Suprapubic skin (tissue), 4 donors: Measurements from ENCODE around the gene AGR2. TPM values are rescaled to one million over a fixed set of nuclear protein-coding genes. Genes with fewer than 3 reads are reported as not detected.

Source experiments
- DNase-seq, 2 donors: peaks; one replicate each; pipeline ENCODE4 v3.0.0-alpha.2; 2019; ENCODE audit warnings: low spot score in 2 of 2
- H3K27ac ChIP-seq: fragments of 200-600 bp; sonication (generic); one replicate; pipeline ENCODE4 v1.5.1; 2019
- H3K27me3 ChIP-seq: fragments of 200-600 bp; sonication (generic); one replicate; pipeline ENCODE4 v1.5.1; 2019
- H3K36me3 ChIP-seq: fragments of 200-600 bp; sonication (generic); one replicate; pipeline ENCODE4 v1.5.1; 2019
- H3K4me1 ChIP-seq: fragments of 200-600 bp; sonication (generic); one replicate; pipeline ENCODE4 v1.5.1; 2019
- H3K4me3 ChIP-seq: fragments of 200-600 bp; sonication (generic); one replicate; pipeline ENCODE4 v1.5.1; 2019; ENCODE audit warnings: mild to moderate bottlenecking
- H3K9me3 ChIP-seq: fragments of 200-600 bp; sonication (generic); one replicate; pipeline ENCODE4 v1.5.1; 2019
- EP300 ChIP-seq: sonication (generic); formaldehyde crosslinking; IDR thresholded peaks from one replicate; pipeline ENCODE4 v1.6.1; 2017; ENCODE audit warnings: antibody characterized with exemption
- POLR2A ChIP-seq, 2 donors: fragments of 450-650 bp; IDR thresholded peaks; one replicate each; pipeline ENCODE4 v1.6.1; 2017; ENCODE audit warnings: antibody characterized with exemption in 2 of 2, mild to moderate bottlenecking in 2 of 2, moderate library complexity in 2 of 2
- POLR2AphosphoS5 ChIP-seq, 3 donors: sonication (generic); formaldehyde crosslinking; IDR thresholded peaks; one replicate each; pipeline ENCODE4 v1.6.1; 2017; ENCODE audit warnings: antibody characterized with exemption in 3 of 3
- WGBS: methylation state at CpG from one replicate; pipeline ENCODE4 v1.1.5; 2018; 5-methylcytosine and 5-hydroxymethylcytosine counted together
- total RNA-seq, 4 donors: library from RNA; depleted of rRNA; stranded (reverse); fragments of >200 nt; gene quantifications; one replicate each; pipeline ENCODE4 v1.1.0, GENCODE V29; 2016
- TF ChIP-seq, protein P1 (sequence below), 2 donors: fragments of 200-600 bp in 1 of 2; fragments of 450-650 bp in 1 of 2; sonication (generic) in 1 of 2; IDR thresholded peaks; one replicate each; pipeline ENCODE4 v1.5.1; 2016 to 2019; ENCODE audit warnings: antibody characterized with exemption in 2 of 2, mild to moderate bottlenecking in 1 of 2, moderate library complexity in 1 of 2

Gene AGR2
- total RNA-seq, 4 donors from 2014 or later = 8.5 to 19.3 (median 15.8) TPM; not detected in 1

DNA sequence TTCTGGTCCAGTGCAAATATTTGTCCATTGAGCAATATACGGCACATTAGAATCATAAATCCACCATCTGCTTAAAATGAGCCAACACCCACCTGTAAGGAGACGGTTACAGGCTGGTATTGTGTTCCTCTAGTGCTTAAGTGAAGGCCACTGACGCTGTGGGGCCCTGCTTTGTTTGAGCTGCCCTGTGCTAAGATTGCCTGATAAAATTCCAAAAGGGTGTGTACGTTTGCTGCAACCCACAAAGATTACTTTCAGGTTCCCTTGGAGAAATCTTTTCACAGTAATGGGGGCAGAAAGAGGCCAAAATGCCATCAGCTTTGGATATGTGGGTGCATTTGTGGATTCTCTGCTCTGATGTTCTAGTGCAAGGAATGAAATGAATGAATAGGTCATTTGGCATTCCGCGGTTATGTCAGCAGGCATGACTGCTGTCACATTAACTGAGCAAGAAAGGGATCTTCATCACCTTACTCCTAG is 42.6 kb upstream of the AGR2 start:
- DNase-seq = no peak
- Histone ChIP-seq H3K27ac (no peak overlapping the region), H3K36me3 (no peaks in the 10 kb centered on the region), H3K27me3 (no peaks in the 10 kb centered on the region), H3K4me1 (no peaks in the 10 kb centered on the region), H3K9me3 (no peaks in the 10 kb centered on the region), H3K4me3 (no peak overlapping the region)
- 61% methylated on average over 6 of the region's 6 CpGs for WGBS
- TF ChIP-seq POLR2AphosphoS5 (IDR thresholded peaks at IDR 0.05) (no peak), EP300 (no peak), POLR2A (IDR thresholded peaks at IDR 0.05) (no peak)
- TF ChIP-seq, protein P1, sequence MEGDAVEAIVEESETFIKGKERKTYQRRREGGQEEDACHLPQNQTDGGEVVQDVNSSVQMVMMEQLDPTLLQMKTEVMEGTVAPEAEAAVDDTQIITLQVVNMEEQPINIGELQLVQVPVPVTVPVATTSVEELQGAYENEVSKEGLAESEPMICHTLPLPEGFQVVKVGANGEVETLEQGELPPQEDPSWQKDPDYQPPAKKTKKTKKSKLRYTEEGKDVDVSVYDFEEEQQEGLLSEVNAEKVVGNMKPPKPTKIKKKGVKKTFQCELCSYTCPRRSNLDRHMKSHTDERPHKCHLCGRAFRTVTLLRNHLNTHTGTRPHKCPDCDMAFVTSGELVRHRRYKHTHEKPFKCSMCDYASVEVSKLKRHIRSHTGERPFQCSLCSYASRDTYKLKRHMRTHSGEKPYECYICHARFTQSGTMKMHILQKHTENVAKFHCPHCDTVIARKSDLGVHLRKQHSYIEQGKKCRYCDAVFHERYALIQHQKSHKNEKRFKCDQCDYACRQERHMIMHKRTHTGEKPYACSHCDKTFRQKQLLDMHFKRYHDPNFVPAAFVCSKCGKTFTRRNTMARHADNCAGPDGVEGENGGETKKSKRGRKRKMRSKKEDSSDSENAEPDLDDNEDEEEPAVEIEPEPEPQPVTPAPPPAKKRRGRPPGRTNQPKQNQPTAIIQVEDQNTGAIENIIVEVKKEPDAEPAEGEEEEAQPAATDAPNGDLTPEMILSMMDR (IDR thresholded peaks at IDR 0.05) = no peak

DNA sequence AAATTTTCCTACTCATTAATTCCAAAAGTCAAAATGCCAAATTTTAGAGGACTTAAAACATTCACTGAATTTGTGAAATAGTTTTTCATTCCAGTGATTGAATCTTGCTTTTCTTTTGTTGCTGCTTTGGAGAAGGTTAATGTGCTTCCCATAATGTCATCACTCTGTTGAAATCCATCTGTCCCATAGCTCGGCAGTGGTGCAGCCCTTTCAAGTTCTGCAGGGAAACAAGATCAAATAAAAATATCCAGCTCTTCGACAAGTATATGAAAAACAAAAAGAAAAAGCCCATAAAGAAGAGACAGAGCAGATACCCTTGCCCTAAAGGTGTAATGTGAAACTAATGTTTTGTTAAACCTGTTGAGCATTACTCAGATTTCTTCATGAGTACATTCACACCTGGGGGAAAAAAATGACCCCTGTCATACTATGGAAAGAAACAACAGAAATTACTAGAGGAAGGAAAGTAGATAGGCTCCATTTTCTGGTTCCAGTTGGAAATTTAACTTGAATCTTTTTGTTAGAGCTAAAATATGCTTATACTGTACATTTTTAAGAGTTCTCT is 41.9 kb upstream of the AGR2 start:
- Histone ChIP-seq H3K4me1 (no peaks in the 10 kb centered on the region), H3K4me3 (no peak overlapping the region), H3K27ac (no peak overlapping the region), H3K36me3 (no peaks in the 10 kb centered on the region), H3K9me3 (no peaks in the 10 kb centered on the region), H3K27me3 (no peaks in the 10 kb centered on the region)
- WGBS = 52% methylated on average over 2 of the region's 2 CpGs
- DNase-seq = no peak
- TF ChIP-seq, protein P1 (IDR thresholded peaks at IDR 0.05) = no peak
- TF ChIP-seq POLR2AphosphoS5 (IDR thresholded peaks at IDR 0.05) = no peak
- TF ChIP-seq POLR2A (IDR thresholded peaks at IDR 0.05) = no peak
- no peak for TF ChIP-seq EP300

DNA sequence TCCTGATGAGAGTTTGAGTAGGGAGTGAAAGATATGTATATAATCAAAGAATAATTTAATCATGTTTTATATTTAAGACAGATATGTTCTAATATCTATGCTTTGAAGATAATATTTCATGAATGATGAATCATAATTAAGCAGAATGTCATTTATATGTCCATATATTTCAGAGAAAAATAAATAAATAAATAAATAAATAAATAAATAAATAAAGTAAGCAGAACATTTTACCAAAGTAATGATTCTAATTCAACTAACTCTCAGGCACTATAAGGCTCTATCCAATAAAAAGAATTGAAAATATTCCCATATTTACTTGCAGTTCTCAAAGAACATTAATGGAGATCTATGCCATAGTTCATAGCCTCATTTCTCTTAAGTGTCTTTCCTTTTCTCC is 40.9 kb upstream of the AGR2 start:
- Histone ChIP-seq H3K27ac (no peak overlapping the region), H3K27me3 (no peaks in the 10 kb centered on the region), H3K36me3 (no peaks in the 10 kb centered on the region), H3K4me1 (no peaks in the 10 kb centered on the region), H3K9me3 (no peaks in the 10 kb centered on the region), H3K4me3 (no peak overlapping the region)
- TF ChIP-seq POLR2A (IDR thresholded peaks at IDR 0.05) = no peak
- TF ChIP-seq, protein P1 (IDR thresholded peaks at IDR 0.05) = no peak
- TF ChIP-seq POLR2AphosphoS5 (IDR thresholded peaks at IDR 0.05) = no peak
- no peak for TF ChIP-seq EP300
- DNase-seq = no peak

DNA sequence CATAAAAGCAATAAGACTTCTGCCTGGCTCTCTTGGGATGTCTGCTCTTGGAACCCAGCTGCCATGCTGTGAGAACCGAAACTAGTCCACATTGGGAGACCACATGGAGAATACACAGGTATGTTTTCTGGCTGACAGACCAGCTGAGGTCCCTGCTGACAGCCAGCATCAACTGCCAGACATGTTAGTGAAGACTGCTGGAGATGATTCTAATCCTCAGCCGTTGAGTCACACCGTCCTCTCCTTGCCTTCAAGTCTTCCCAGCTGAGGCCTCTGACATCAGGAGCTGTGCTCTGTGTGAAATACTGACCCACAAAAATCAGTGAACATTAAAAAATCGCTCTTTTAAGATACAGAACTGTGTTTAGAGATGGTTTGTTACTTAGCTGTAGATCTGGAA is 36.9 kb upstream of the AGR2 start:
- no peaks in the 10 kb centered on the region for H3K36me3 ChIP-seq
- H3K27ac ChIP-seq = no peak overlapping the region
- no peaks in the 10 kb centered on the region for H3K27me3 ChIP-seq
- TF ChIP-seq EP300 = no peak
- TF ChIP-seq POLR2AphosphoS5 (IDR thresholded peaks at IDR 0.05) = no peak
- TF ChIP-seq POLR2A (IDR thresholded peaks at IDR 0.05) = no peak
- TF ChIP-seq, protein P1 (IDR thresholded peaks at IDR 0.05) = no peak
- H3K9me3 ChIP-seq = no peaks in the 10 kb centered on the region
- H3K4me1 ChIP-seq = no peaks in the 10 kb centered on the region
- 90% methylated on average over 4 of the region's 4 CpGs for WGBS
- no peak overlapping the region for H3K4me3 ChIP-seq
- no peak for DNase-seq

DNA sequence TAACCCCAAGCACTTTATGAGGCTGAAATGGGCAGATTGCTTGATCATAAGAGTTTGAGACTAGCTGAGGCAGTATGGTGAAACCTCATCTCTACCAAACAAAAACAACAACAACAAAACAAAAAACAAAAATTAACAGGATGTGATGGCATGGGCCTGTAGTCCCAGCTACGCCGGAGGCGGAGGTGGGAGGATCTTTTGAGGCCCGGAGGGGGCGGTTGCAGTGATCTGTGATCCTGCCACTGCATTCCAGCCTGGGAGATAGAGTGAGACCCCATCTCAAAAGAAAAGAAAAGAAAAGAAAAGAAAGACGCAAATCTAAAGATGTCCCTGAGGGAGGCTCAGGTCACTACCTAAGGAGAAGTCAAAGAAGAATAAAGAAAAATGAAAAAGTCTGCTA is 35.3 kb upstream of the AGR2 start:
- Histone ChIP-seq H3K4me1 (no peaks in the 10 kb centered on the region), H3K4me3 (no peak overlapping the region), H3K36me3 (no peaks in the 10 kb centered on the region), H3K27ac (no peak overlapping the region), H3K27me3 (no peaks in the 10 kb centered on the region), H3K9me3 (no peaks in the 10 kb centered on the region)
- TF ChIP-seq EP300 = no peak
- TF ChIP-seq, protein P1 (IDR thresholded peaks at IDR 0.05) = no peak
- no peak for TF ChIP-seq POLR2A (IDR thresholded peaks at IDR 0.05)
- no peak for TF ChIP-seq POLR2AphosphoS5 (IDR thresholded peaks at IDR 0.05)
- 88% methylated on average over 6 of the region's 6 CpGs for WGBS
- DNase-seq = no peak
